ENCODE results near the gene ADGRV1.

ADGRV1 gene

DNA sequence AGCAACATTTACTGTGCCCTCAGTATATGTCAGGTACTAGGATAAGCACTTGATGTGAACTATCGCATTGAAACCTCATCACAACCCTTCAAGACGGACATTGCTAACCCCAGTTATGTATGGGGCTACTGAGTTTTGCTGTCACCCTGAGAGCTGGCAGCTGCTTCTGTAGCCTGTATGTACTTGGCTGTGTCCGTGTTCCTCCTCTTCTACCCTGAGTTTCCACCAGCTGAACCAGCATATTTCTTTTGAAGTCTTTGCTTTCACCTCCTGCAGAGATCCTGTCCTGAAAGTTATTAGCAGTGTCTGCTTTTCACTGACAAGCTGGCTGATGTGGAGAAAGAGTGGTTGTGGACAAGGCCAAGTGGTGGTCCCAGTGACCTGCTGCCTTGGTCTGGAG is 63.3 kb downstream of the ADGRV1 start:
- Histone ChIP-seq H3K4me3 (ENCODE audit: low read depth, low read length) (no peak overlapping the region), H3K9me3 (ENCODE audit: control insufficient read depth, insufficient read depth, low read depth, low read length) (no peaks in the 10 kb centered on the region), H3K4me1 (ENCODE audit: control insufficient read depth, insufficient read depth, low read length) (no peaks in the 10 kb centered on the region), H3K36me3 (ENCODE audit: control insufficient read depth in 2 of 2, insufficient read depth in 1 of 2, low read length in 2 of 2) (peaks cover 14 to 26% of the 10 kb centered on the region in 2 experiments), H3K27ac (ENCODE audit: extremely low read depth, low read depth, low read length) (no peak overlapping the region)
- ChIA-PET CTCF (interaction anchor here (1.3 kb wide), 1 partner anchor 17 kb away, joined by 3 read pairs; no protein-coding TSS in a partner anchor), POLR2A (no interaction called here)
- TF ChIP-seq ZNF391 (tag by site-specific recombination; IDR thresholded peaks at IDR 0.05; ENCODE audit: borderline replicate concordance, low read depth) (no peak), ZNF174 (tag by site-specific recombination; IDR thresholded peaks at IDR 0.05) (no peak), ZNF776 (tag by site-specific recombination; IDR thresholded peaks at IDR 0.05; ENCODE audit: borderline replicate concordance) (no peak)

DNA sequence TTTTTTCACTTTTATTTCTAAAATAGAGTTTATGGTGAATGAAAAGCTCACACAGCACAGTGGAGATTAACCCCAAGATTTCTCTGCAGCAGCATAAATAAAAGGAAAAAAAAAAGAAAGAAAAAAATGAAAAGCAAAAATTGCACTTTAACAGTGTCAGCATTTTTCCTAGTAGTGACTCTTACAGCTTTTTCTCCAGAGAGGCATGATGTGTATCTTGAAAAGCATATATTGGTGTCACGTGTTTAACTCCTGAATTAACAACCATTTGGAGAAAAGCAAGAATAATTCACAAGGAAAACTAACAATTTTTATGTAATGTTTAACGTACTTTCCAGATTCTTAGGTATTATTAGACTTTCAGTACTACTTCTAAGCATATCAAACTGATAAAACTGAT is 67.9 kb downstream of the ADGRV1 start:
- no peaks in the 10 kb centered on the region for H3K4me1 ChIP-seq (ENCODE audit: control insufficient read depth, insufficient read depth, low read length)
- ChIA-PET POLR2A (no interaction called here), CTCF (no interaction called here)
- H3K4me3 ChIP-seq (ENCODE audit: low read depth, low read length) = no peak overlapping the region
- TF ChIP-seq ZNF133 (tag by site-specific recombination; IDR thresholded peaks at IDR 0.05) = no peak
- no peak for TF ChIP-seq ZNF843 (tag by site-specific recombination; IDR thresholded peaks at IDR 0.05)
- TF ChIP-seq REPIN1 (tag by site-specific recombination; IDR thresholded peaks at IDR 0.05; ENCODE audit: low read depth) = no peak
- no peak for TF ChIP-seq ZBTB7A (tag by site-specific recombination; IDR thresholded peaks at IDR 0.05; ENCODE audit: low read depth)
- H3K9me3 ChIP-seq (ENCODE audit: control insufficient read depth, insufficient read depth, low read depth, low read length) = no peaks in the 10 kb centered on the region
- peaks cover 20 to 41% of the 10 kb centered on the region in 2 experiments for H3K36me3 ChIP-seq (ENCODE audit: control insufficient read depth in 2 of 2, insufficient read depth in 1 of 2, low read length in 2 of 2)
- H3K27ac ChIP-seq (ENCODE audit: extremely low read depth, low read depth, low read length) = no peak overlapping the region

DNA sequence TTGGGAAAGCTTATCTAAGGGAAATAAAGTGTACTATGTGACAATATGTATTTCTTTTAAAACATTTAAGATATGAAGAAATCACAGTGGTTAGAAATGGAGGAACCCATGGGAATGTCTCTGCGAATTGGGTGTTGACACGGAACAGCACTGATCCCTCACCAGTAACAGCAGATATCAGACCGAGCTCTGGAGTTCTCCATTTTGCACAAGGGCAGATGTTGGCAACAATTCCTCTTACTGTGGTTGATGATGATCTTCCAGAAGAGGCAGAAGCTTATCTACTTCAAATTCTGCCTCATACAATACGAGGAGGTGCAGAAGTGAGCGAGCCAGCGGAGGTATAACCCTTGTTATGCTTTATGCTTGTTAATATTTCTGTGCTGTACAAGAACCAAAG is 69.9 kb downstream of the ADGRV1 start:
- ChIA-PET POLR2A (no interaction called here), CTCF (no interaction called here)
- no peaks in the 10 kb centered on the region for H3K9me3 ChIP-seq (ENCODE audit: control insufficient read depth, insufficient read depth, low read depth, low read length)
- H3K36me3 ChIP-seq (ENCODE audit: control insufficient read depth in 2 of 2, insufficient read depth in 1 of 2, low read length in 2 of 2) = peaks cover 17 to 39% of the 10 kb centered on the region in 2 experiments
- no peaks in the 10 kb centered on the region for H3K4me1 ChIP-seq (ENCODE audit: control insufficient read depth, insufficient read depth, low read length)
- TF ChIP-seq REPIN1 (tag by site-specific recombination; IDR thresholded peaks at IDR 0.05; ENCODE audit: low read depth) (no peak), ZNF23 (tag by site-specific recombination; IDR thresholded peaks at IDR 0.05; ENCODE audit: borderline replicate concordance) (no peak), ZNF2 (tag by site-specific recombination; IDR thresholded peaks at IDR 0.05) (no peak), ZNF416 (tag by site-specific recombination; IDR thresholded peaks at IDR 0.05) (no peak)
- H3K27ac ChIP-seq (ENCODE audit: extremely low read depth, low read depth, low read length) = no peak overlapping the region
- H3K4me3 ChIP-seq (ENCODE audit: low read depth, low read length) = no peak overlapping the region

DNA sequence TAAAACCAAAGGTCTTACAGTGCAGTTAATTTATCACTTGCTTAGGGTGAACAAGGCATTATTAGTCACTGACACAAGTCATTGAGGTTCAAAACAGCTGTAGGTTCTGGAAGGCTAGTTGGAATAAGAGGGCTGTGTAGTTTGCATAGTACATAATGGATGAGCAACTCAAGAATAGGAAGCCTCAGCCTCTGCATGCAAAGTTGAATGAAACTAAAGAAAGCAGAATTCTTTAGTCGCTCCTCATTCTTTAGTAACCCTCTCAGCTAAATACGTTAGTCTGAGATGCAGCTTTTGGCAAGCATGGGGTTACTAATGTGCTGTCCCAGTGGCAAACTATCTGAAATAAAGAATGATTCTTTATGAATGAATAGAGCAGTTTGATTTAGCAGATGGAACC is 74.2 kb downstream of the ADGRV1 start:
- ChIA-PET CTCF (no interaction called here), POLR2A (no interaction called here)
- Histone ChIP-seq H3K9me3 (ENCODE audit: control insufficient read depth, insufficient read depth, low read depth, low read length) (no peaks in the 10 kb centered on the region), H3K36me3 (ENCODE audit: control insufficient read depth in 2 of 2, insufficient read depth in 1 of 2, low read length in 2 of 2) (peaks cover 3 to 14% of the 10 kb centered on the region in 2 experiments; a peak in 2 of 3 replicates), H3K4me3 (ENCODE audit: low read depth, low read length) (no peak overlapping the region), H3K4me1 (ENCODE audit: control insufficient read depth, insufficient read depth, low read length) (no peaks in the 10 kb centered on the region), H3K27ac (ENCODE audit: extremely low read depth, low read depth, low read length) (no peak overlapping the region)
- TF ChIP-seq ZFP41 (tag by site-specific recombination; IDR thresholded peaks at IDR 0.05; ENCODE audit: borderline replicate concordance) = no peak
- TF ChIP-seq, protein P1, sequence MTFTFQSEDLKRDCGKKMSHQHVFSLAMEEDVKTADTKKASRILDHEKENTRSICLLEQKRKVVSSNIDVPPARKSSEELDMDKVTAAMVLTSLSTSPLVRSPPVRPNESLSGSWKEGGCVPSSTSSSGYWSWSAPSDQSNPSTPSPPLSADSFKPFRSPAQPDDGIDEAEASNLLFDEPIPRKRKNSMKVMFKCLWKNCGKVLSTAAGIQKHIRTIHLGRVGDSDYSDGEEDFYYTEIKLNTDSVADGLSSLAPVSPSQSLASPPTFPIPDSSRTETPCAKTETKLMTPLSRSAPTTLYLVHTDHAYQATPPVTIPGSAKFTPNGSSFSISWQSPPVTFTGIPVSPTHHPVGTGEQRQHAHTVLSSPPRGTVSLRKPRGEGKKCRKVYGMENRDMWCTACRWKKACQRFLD (tag by site-specific recombination; IDR thresholded peaks at IDR 0.05) = no peak
- TF ChIP-seq SP2 (tag by site-specific recombination; IDR thresholded peaks at IDR 0.05) = no peak

DNA sequence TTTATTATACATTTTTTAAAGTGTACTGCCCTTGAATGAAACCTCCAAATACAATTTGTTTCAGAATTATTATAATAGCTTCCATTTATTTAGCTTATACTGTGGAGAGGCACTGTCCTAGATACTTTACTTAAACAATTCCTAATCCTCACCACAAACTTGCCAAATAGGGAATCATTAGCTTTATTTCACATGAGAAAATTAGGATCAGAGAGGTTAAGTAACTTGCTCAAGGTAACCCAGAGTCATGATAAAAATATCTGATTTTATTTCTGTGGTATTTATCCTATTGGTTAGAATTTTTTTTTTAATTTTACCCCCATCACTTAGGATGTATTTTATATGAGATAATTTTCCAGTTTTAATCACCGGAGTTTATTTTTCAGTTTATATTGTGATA is 78.4 kb downstream of the ADGRV1 start:
- CTCF ChIA-PET = no interaction called here
- Histone ChIP-seq H3K4me3 (ENCODE audit: low read depth, low read length) (no peak overlapping the region), H3K27ac (ENCODE audit: extremely low read depth, low read depth, low read length) (no peak overlapping the region), H3K9me3 (ENCODE audit: control insufficient read depth, insufficient read depth, low read depth, low read length) (no peaks in the 10 kb centered on the region), H3K36me3 (ENCODE audit: control insufficient read depth in 2 of 2, insufficient read depth in 1 of 2, low read length in 2 of 2) (peaks cover 0 to 3% of the 10 kb centered on the region in 2 experiments; a peak in 2 of 3 replicates), H3K4me1 (ENCODE audit: control insufficient read depth, insufficient read depth, low read length) (no peaks in the 10 kb centered on the region)
- POLR2A ChIA-PET = no interaction called here
- TF ChIP-seq ZNF600 (tag by site-specific recombination; IDR thresholded peaks at IDR 0.05) = no peak
- TF ChIP-seq, protein P2, sequence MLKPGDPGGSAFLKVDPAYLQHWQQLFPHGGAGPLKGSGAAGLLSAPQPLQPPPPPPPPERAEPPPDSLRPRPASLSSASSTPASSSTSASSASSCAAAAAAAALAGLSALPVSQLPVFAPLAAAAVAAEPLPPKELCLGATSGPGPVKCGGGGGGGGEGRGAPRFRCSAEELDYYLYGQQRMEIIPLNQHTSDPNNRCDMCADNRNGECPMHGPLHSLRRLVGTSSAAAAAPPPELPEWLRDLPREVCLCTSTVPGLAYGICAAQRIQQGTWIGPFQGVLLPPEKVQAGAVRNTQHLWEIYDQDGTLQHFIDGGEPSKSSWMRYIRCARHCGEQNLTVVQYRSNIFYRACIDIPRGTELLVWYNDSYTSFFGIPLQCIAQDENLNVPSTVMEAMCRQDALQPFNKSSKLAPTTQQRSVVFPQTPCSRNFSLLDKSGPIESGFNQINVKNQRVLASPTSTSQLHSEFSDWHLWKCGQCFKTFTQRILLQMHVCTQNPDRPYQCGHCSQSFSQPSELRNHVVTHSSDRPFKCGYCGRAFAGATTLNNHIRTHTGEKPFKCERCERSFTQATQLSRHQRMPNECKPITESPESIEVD (tag by site-specific recombination; IDR thresholded peaks at IDR 0.05) = no peak
- TF ChIP-seq REPIN1 (tag by site-specific recombination; IDR thresholded peaks at IDR 0.05; ENCODE audit: low read depth) = no peak
- no peak for TF ChIP-seq ZEB2 (tag by site-specific recombination; IDR thresholded peaks at IDR 0.05)
- no peak for TF ChIP-seq SALL2 (tag by site-specific recombination; IDR thresholded peaks at IDR 0.05; ENCODE audit: borderline replicate concordance)
- TF ChIP-seq, protein P3, sequence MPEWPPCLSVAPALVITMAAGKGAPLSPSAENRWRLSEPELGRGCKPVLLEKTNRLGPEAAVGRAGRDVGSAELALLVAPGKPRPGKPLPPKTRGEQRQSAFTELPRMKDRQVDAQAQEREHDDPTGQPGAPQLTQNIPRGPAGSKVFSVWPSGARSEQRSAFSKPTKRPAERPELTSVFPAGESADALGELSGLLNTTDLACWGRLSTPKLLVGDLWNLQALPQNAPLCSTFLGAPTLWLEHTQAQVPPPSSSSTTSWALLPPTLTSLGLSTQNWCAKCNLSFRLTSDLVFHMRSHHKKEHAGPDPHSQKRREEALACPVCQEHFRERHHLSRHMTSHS (tag by site-specific recombination; IDR thresholded peaks at IDR 0.05) = no peak
- TF ChIP-seq, protein P4, sequence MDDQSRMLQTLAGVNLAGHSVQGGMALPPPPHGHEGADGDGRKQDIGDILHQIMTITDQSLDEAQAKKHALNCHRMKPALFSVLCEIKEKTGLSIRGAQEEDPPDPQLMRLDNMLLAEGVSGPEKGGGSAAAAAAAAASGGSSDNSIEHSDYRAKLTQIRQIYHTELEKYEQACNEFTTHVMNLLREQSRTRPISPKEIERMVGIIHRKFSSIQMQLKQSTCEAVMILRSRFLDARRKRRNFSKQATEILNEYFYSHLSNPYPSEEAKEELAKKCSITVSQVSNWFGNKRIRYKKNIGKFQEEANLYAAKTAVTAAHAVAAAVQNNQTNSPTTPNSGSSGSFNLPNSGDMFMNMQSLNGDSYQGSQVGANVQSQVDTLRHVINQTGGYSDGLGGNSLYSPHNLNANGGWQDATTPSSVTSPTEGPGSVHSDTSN (CRISPR knock-in tag; IDR thresholded peaks at IDR 0.05) = no peak
- no peak for TF ChIP-seq GLIS1 (tag by site-specific recombination; IDR thresholded peaks at IDR 0.05)
- no peak for TF ChIP-seq ZNF132 (tag by site-specific recombination; IDR thresholded peaks at IDR 0.05; ENCODE audit: borderline replicate concordance)
